Activated T-helper 2 cell treated with anti-CD3 and anti-CD28 coated beads, Interferon-gamma antibody, Interleukin-2, Interleukin-4, amounts not matched to agents 10 μg/mL and 5 μg/mL and 100 μg/mL, durations not matched to agents 14 hours and 24 hours and 36 hours (primary cell): ENCODE results near the gene TERT. TPM values are rescaled to one million over a fixed set of nuclear protein-coding genes. Genes with fewer than 3 reads are reported as not detected.
"Not testable (repeated sequence)": the region's sequence is repeated elsewhere in the genome, so short reads cannot be mapped to it uniquely, and the experiment has no call there.

Experiments used
- DNase-seq: peaks from one replicate; pipeline ENCODE4 v3.0.0; 2021; ENCODE audit warnings: low spot score
- H3K27ac Mint-ChIP-seq: one replicate; pipeline ENCODE4 v1.8.0; 2021; ENCODE audit warnings: mixed read lengths
- H3K27me3 Mint-ChIP-seq: one replicate; pipeline ENCODE4 v1.8.0; 2021; ENCODE audit warnings: low read depth, mixed read lengths
- H3K36me3 Mint-ChIP-seq: one replicate; pipeline ENCODE4 v1.8.0; 2021; ENCODE audit warnings: low read depth, mixed read lengths
- H3K4me1 Mint-ChIP-seq: one replicate; pipeline ENCODE4 v1.8.0; 2021; ENCODE audit warnings: low read depth, mixed read lengths
- H3K4me3 Mint-ChIP-seq: one replicate; pipeline ENCODE4 v1.8.0; 2021; ENCODE audit warnings: low read depth, mild to moderate bottlenecking, moderate library complexity, mixed read lengths
- H3K9me3 Mint-ChIP-seq: one replicate; pipeline ENCODE4 v1.8.0; 2021; ENCODE audit warnings: mixed read lengths
- intact Hi-C: fragments of 100-400 bp; cut with micrococcal nuclease; formaldehyde crosslinking; loops from one replicate; pipeline ENCODE4 v1.15.1; 2023
- total RNA-seq: library from RNA; stranded (reverse); gene quantifications from 2 replicates; pipeline ENCODE4 v1.2.3, GENCODE V29; 2022

TERT gene
- total RNA-seq, 1 donor from 2014 or later: 12.0 TPM

- Mint-ChIP-seq H3K27me3 (peaks cover 13% of the 10 kb centered on the region), H3K27ac (no peak overlapping the region), H3K9me3 (peaks cover 11% of the 10 kb centered on the region), H3K4me1 (no peaks in the 10 kb centered on the region), H3K4me3 (no peak overlapping the region), H3K36me3 (peaks cover 3% of the 10 kb centered on the region)
- intact Hi-C loops: no loop called here
- no peak for DNase-seq
These were observed 62.1 kb downstream of the TERT start for GRCh38 chr5:1232780-1233179.

- Mint-ChIP-seq H3K36me3 (peaks cover 3% of the 10 kb centered on the region), H3K27ac (no peak overlapping the region), H3K27me3 (peaks cover 14% of the 10 kb centered on the region), H3K4me1 (no peaks in the 10 kb centered on the region), H3K4me3 (no peak overlapping the region), H3K9me3 (peaks cover 8% of the 10 kb centered on the region)
- intact Hi-C loops: no loop called here
- no peak for DNase-seq
These were observed 63.4 kb downstream of the TERT start for GRCh38 chr5:1231354-1231905.

- Mint-ChIP-seq H3K36me3 (no peaks in the 10 kb centered on the region), H3K4me1 (no peaks in the 10 kb centered on the region), H3K27ac (no peak overlapping the region), H3K9me3 (no peaks in the 10 kb centered on the region), H3K4me3 (no peak overlapping the region), H3K27me3 (peaks cover 14% of the 10 kb centered on the region)
- intact Hi-C loops: no loop called here
- no peak for DNase-seq
These were observed 64.3 kb downstream of the TERT start for GRCh38 chr5:1230551-1230950.

- Mint-ChIP-seq H3K4me3 (no peak overlapping the region), H3K27me3 (peaks cover 14% of the 10 kb centered on the region)
These were observed 65.0 kb downstream of the TERT start for GRCh38 chr5:1229822-1230221.

GRCh38 chr5:1229023-1229422, 65.8 kb downstream of the TERT start:
- H3K4me1 Mint-ChIP-seq, H3K27ac Mint-ChIP-seq, H3K4me3 Mint-ChIP-seq, H3K36me3 Mint-ChIP-seq, DNase-seq, intact Hi-C loops, H3K9me3 Mint-ChIP-seq: not testable (repeated sequence)
- H3K27me3 Mint-ChIP-seq: peaks cover 14% of the 10 kb centered on the region

More at GRCh38 chr5:1229822-1230221, 65.0 kb downstream of the TERT start:
- Mint-ChIP-seq H3K36me3 (no peaks in the 10 kb centered on the region), H3K9me3 (no peaks in the 10 kb centered on the region), H3K4me1 (no peaks in the 10 kb centered on the region), H3K27ac (no peak overlapping the region)
- DNase-seq: no peak
- intact Hi-C loops: no loop called here

- Mint-ChIP-seq H3K9me3 (no peaks in the 10 kb centered on the region), H3K27ac (no peak overlapping the region), H3K36me3 (no peaks in the 10 kb centered on the region), H3K27me3 (peaks cover 14% of the 10 kb centered on the region), H3K4me3 (no peak overlapping the region), H3K4me1 (no peaks in the 10 kb centered on the region)
- no peak for DNase-seq
- intact Hi-C loops: no loop called here
These were observed 66.7 kb downstream of the TERT start for GRCh38 chr5:1228120-1228519.

GRCh38 chr5:1227667-1228066, 67.2 kb downstream of the TERT start:
- Mint-ChIP-seq H3K36me3 (no peaks in the 10 kb centered on the region), H3K4me3 (no peak overlapping the region), H3K27ac (no peak overlapping the region), H3K27me3 (peaks cover 14% of the 10 kb centered on the region), H3K9me3 (no peaks in the 10 kb centered on the region), H3K4me1 (no peaks in the 10 kb centered on the region)
- no peak for DNase-seq
- intact Hi-C loops: no loop called here

GRCh38 chr5:1226839-1227581, 67.9 kb downstream of the TERT start:
- Mint-ChIP-seq H3K36me3 (no peaks in the 10 kb centered on the region), H3K27me3 (peaks cover 14% of the 10 kb centered on the region), H3K9me3 (no peaks in the 10 kb centered on the region), H3K4me3 (no peak overlapping the region), H3K27ac (no peak overlapping the region), H3K4me1 (no peaks in the 10 kb centered on the region)
- intact Hi-C loops: no loop called here
- DNase-seq: no peak

GRCh38 chr5:1226231-1226630, 68.6 kb downstream of the TERT start:
- no peaks in the 10 kb centered on the region for H3K9me3 Mint-ChIP-seq
- no peaks in the 10 kb centered on the region for H3K36me3 Mint-ChIP-seq
- no peak overlapping the region for H3K4me3 Mint-ChIP-seq
- no peaks in the 10 kb centered on the region for H3K4me1 Mint-ChIP-seq
- H3K27ac Mint-ChIP-seq: no peak overlapping the region
- no peak for DNase-seq
- peaks cover 14% of the 10 kb centered on the region for H3K27me3 Mint-ChIP-seq
- intact Hi-C loops: no loop called here

GRCh38 chr5:1225081-1225480, 69.8 kb downstream of the TERT start, which contains the start of gene SLC6A18:
Gene SLC6A18, plus strand, starts transcription at chr5:1225381. Its CDS starts 97 bp downstream, at chr5:1225478.
- intact Hi-C loops: no loop called here
- no peaks in the 10 kb centered on the region for H3K4me1 Mint-ChIP-seq
- H3K4me3 Mint-ChIP-seq: no peak within 1 kb of the TSS
- H3K9me3 Mint-ChIP-seq: no peaks in the 10 kb centered on the region
- H3K27me3 Mint-ChIP-seq: peaks cover 14% of the 10 kb centered on the region
- DNase-seq: no peak
- no peak within 1 kb of the TSS for H3K27ac Mint-ChIP-seq
- H3K36me3 Mint-ChIP-seq: no peaks in the 10 kb centered on the region

- no peaks in the 10 kb centered on the region for H3K4me1 Mint-ChIP-seq
- H3K36me3 Mint-ChIP-seq: no peaks in the 10 kb centered on the region
- DNase-seq: no peak
- peaks cover 14% of the 10 kb centered on the region for H3K27me3 Mint-ChIP-seq
- H3K27ac Mint-ChIP-seq: no peak overlapping the region
- H3K4me3 Mint-ChIP-seq: no peak overlapping the region
- intact Hi-C loops: no loop called here
- H3K9me3 Mint-ChIP-seq: no peaks in the 10 kb centered on the region
These were observed 70.2 kb downstream of the TERT start for GRCh38 chr5:1224631-1225030.

- H3K4me1 Mint-ChIP-seq: no peaks in the 10 kb centered on the region
- intact Hi-C loops: no loop called here
- no peak overlapping the region for H3K27ac Mint-ChIP-seq
- no peaks in the 10 kb centered on the region for H3K9me3 Mint-ChIP-seq
- H3K36me3 Mint-ChIP-seq: no peaks in the 10 kb centered on the region
- H3K27me3 Mint-ChIP-seq: peaks cover 8% of the 10 kb centered on the region
- H3K4me3 Mint-ChIP-seq: no peak overlapping the region
- DNase-seq: no peak
These were observed 71.6 kb downstream of the TERT start for GRCh38 chr5:1223278-1223670.

- intact Hi-C loops: no loop called here
- H3K9me3 Mint-ChIP-seq: no peaks in the 10 kb centered on the region
- H3K36me3 Mint-ChIP-seq: no peaks in the 10 kb centered on the region
- no peak for DNase-seq
- no peak overlapping the region for H3K4me3 Mint-ChIP-seq
- H3K27ac Mint-ChIP-seq: no peak overlapping the region
- no peaks in the 10 kb centered on the region for H3K4me1 Mint-ChIP-seq
- peaks cover 3% of the 10 kb centered on the region for H3K27me3 Mint-ChIP-seq
These were observed 72.1 kb downstream of the TERT start for GRCh38 chr5:1222621-1223277.
